T-helper 22 cell (primary cell): Measurements from ENCODE around the gene BCL2L12.

Experiments
- DNase-seq: peaks from one replicate; pipeline ENCODE4 v3.0.0-alpha.2; 2020; ENCODE audit warnings: low read depth

Gene BCL2L12

GRCh38 chr19:49685845-49686332, 20.2 kb downstream of the BCL2L12 start:
- DNase-seq, result no peak

GRCh38 chr19:49686503-49687088, 20.9 kb downstream of the BCL2L12 start:
- no peak for DNase-seq

- no peak for DNase-seq
Measured at GRCh38 chr19:49687150-49687549, 21.4 kb downstream of the BCL2L12 start.

- no peak for DNase-seq
Measured at GRCh38 chr19:49687566-49688316, 22.0 kb downstream of the BCL2L12 start.

GRCh38 chr19:49688531-49689132, 22.9 kb downstream of the BCL2L12 start:
- no peak for DNase-seq

GRCh38 chr19:49689133-49690078, 23.7 kb downstream of the BCL2L12 start, which contains the start of gene ADM5:
ADM5 (plus strand) TSS chr19:49689594; CDS start chr19:49689838, 244 bp downstream.
- DNase-seq, result no peak

- no peak for DNase-seq
Measured at GRCh38 chr19:49690079-49690655, 24.4 kb downstream of the BCL2L12 start.

GRCh38 chr19:49690656-49691242, 25.0 kb downstream of the BCL2L12 start, which contains the start of gene CPT1C:
CPT1C (plus strand) TSS chr19:49691116; CDS start chr19:49692253, 1,137 bp downstream.
- peak; percentile 33 for DNase-seq

- DNase-seq, result no peak
Measured at GRCh38 chr19:49691243-49692146, 25.8 kb downstream of the BCL2L12 start.

- DNase-seq, result no peak
Measured at GRCh38 chr19:49692147-49692506, 26.4 kb downstream of the BCL2L12 start.

GRCh38 chr19:49696115-49696514, 30.4 kb downstream of the BCL2L12 start:
- no peak for DNase-seq

GRCh38 chr19:49696865-49697264, 31.1 kb downstream of the BCL2L12 start:
- no peak for DNase-seq

- DNase-seq, result no peak
Measured at GRCh38 chr19:49699364-49699763, 33.6 kb downstream of the BCL2L12 start.

- no peak for DNase-seq
Measured at GRCh38 chr19:49700563-49700962, 34.8 kb downstream of the BCL2L12 start.

- no peak for DNase-seq
Measured at GRCh38 chr19:49701271-49701786, 35.6 kb downstream of the BCL2L12 start.

GRCh38 chr19:49704888-49705642, 39.3 kb downstream of the BCL2L12 start:
- DNase-seq, result no peak

- DNase-seq, result no peak
Measured at GRCh38 chr19:49705919-49706318, 40.2 kb downstream of the BCL2L12 start.

GRCh38 chr19:49710372-49710951, 44.7 kb downstream of the BCL2L12 start:
- DNase-seq, result no peak

GRCh38 chr19:49712397-49712859, 46.7 kb downstream of the BCL2L12 start:
- no peak for DNase-seq
